SJSA1 (cell line): Measurements from ENCODE around the gene GRXCR2. TPM values are rescaled to one million over a fixed set of nuclear protein-coding genes. Genes with fewer than 3 reads are reported as not detected.

Source experiments
- DNase-seq, 2 experiments: peaks; one replicate each; pipeline ENCODE4 v3.0.0-alpha.2; 2015 to 2020; ENCODE audit warnings: low spot score in 2 of 2, low read depth in 1 of 2
- H3K27ac ChIP-seq: fragments of 250-450 bp; sonication (Bioruptor Pico); 2 replicates; pipeline ENCODE4 v1.5.1; 2020; ENCODE audit warnings: mild to moderate bottlenecking, moderate library complexity
- H3K27me3 ChIP-seq: fragments of 250-450 bp; sonication (Bioruptor Pico); replicated peaks from 2 replicates; pipeline ENCODE4 v1.5.1; 2020; ENCODE audit warnings: mild to moderate bottlenecking, moderate library complexity
- H3K36me3 ChIP-seq: fragments of 250-450 bp; sonication (Bioruptor Pico); 2 replicates; pipeline ENCODE4 v1.5.1; 2020; ENCODE audit warnings: mild to moderate bottlenecking
- H3K4me1 ChIP-seq: fragments of 250-450 bp; sonication (Bioruptor Pico); replicated peaks from 2 replicates; pipeline ENCODE4 v1.6.1; 2021; ENCODE audit warnings: mild to moderate bottlenecking
- H3K4me3 ChIP-seq: fragments of 250-450 bp; sonication (Bioruptor Pico); 2 replicates; pipeline ENCODE4 v1.5.1; 2020; ENCODE audit warnings: mild to moderate bottlenecking
- H3K9me3 ChIP-seq: fragments of 250-450 bp; sonication (Bioruptor Pico); replicated peaks from 2 replicates; pipeline ENCODE4 v1.5.1; 2020; ENCODE audit warnings: mild to moderate bottlenecking
- total RNA-seq: library from RNA; depleted of rRNA; stranded (reverse); fragments of >200 nt; shearing (Covaris generic); gene quantifications from 2 replicates; pipeline ENCODE4 v1.2.3, GENCODE V29; 2014; rRNA removed

The GRXCR2 gene, protein sequence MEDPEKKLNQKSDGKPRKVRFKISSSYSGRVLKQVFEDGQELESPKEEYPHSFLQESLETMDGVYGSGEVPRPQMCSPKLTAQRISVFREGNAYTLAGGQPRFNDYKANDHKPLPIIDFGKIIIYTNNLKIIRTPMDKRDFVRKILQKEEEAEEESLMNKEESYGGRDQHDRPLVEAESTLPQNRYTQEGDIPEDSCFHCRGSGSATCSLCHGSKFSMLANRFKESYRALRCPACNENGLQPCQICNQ
- 0.21 TPM in 1 of 2 replicates, not detected in the other for total RNA-seq

GRCh38 chr5:145872914-145873313 lies at the start of gene GRXCR2:
Gene GRXCR2 (minus strand): TSS chr5:145873014. CDS start chr5:145872968, 46 bp downstream.
- Histone ChIP-seq H3K4me3 (no peak within 1 kb of the TSS), H3K27ac (no peak within 1 kb of the TSS), H3K4me1 (no peaks in the 10 kb centered on the region), H3K9me3 (no peaks in the 10 kb centered on the region; the same call in 1 of the 2 replicates), H3K36me3 (no peaks in the 10 kb centered on the region), H3K27me3 (0 out of 2 replicates have a peak, but pooled peaks cover 4% of the 10 kb centered on the region)
- no peak for DNase-seq

GRCh38 chr5:145922059-145922458 lies 49.2 kb upstream of the GRXCR2 start:
- Histone ChIP-seq H3K9me3 (peaks cover 3% of the 10 kb centered on the region; the same call in 1 of the 2 replicates), H3K36me3 (no peaks in the 10 kb centered on the region), H3K4me1 (peaks cover 35% of the 10 kb centered on the region), H3K27ac (no peak overlapping the region), H3K27me3 (no peaks in the 10 kb centered on the region), H3K4me3 (no peak overlapping the region)
- DNase-seq: no peak

GRCh38 chr5:145921211-145921610 lies 48.4 kb upstream of the GRXCR2 start:
- no peak for DNase-seq
- no peaks in the 10 kb centered on the region for H3K27me3 ChIP-seq
- H3K27ac ChIP-seq: no peak overlapping the region
- peaks cover 33% of the 10 kb centered on the region for H3K4me1 ChIP-seq
- peaks cover 3% of the 10 kb centered on the region; the same call in 1 of the 2 replicates for H3K9me3 ChIP-seq
- no peak overlapping the region for H3K4me3 ChIP-seq
- no peaks in the 10 kb centered on the region for H3K36me3 ChIP-seq

DNA sequence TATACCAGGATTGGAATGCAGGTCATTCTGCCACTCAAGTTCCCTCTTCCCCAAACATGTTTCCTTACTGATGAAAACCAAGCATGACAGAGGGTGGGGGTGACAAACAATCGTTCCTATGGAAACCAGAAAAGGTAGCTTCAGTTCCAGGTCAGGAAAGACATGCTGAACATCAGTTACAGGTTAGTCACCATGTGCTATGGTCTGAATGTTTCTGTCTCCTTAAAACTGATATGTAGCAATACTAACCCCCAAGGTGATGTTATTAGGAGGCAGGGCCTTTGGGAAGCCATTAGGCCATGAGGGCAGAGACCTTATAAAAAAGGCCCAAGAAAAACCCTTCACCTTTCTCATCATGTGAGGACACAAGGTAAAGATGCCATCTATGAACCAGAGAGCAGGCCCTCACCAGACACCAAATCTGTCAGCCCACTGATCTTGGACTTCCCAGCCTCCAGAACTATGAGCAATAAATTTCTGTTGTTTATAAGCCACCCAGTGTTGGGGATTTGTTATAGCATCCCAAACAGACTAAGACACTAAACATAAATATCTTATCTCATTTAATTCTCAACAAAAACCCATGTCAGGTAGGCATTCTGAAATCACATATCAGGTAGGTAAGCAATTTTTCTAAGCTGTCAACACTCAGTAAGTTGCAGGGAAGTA lies 47.9 kb upstream of the GRXCR2 start:
- Histone ChIP-seq H3K36me3 (no peaks in the 10 kb centered on the region), H3K9me3 (peaks cover 3% of the 10 kb centered on the region; the same call in 1 of the 2 replicates), H3K4me1 (peaks cover 28% of the 10 kb centered on the region), H3K27ac (no peak overlapping the region), H3K4me3 (no peak overlapping the region), H3K27me3 (no peaks in the 10 kb centered on the region)
- no peak for DNase-seq

DNA sequence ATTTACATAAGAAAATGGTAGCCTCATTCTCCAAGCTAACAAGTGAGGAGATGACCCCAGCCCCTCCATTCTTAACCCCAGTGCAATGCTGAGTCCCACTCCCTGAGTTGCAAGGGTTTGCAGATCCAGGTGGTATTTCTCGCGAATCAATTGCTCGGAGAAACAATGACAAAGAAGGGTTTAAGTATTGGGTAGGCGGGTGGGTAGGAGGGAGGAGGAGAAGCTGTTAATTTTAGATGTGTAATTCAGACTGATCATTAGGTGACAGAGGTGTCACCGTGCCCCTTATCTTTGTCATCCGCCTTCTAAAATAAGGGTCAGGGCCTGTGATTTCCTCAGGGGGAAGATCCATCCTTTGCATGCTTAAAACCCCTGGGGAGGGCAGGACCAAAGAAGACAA lies 46.6 kb upstream of the GRXCR2 start:
- no peak overlapping the region for H3K4me3 ChIP-seq
- peaks cover 16% of the 10 kb centered on the region for H3K4me1 ChIP-seq
- H3K27me3 ChIP-seq: no peaks in the 10 kb centered on the region
- peaks cover 3% of the 10 kb centered on the region; the same call in 1 of the 2 replicates for H3K9me3 ChIP-seq
- H3K36me3 ChIP-seq: no peaks in the 10 kb centered on the region
- no peak overlapping the region for H3K27ac ChIP-seq
- DNase-seq: no peak

- H3K9me3 ChIP-seq: peaks cover 3% of the 10 kb centered on the region; the same call in 1 of the 2 replicates
- no peak overlapping the region for H3K4me3 ChIP-seq
- H3K27ac ChIP-seq: no peak overlapping the region
- no peaks in the 10 kb centered on the region for H3K27me3 ChIP-seq
- H3K36me3 ChIP-seq: no peaks in the 10 kb centered on the region
- DNase-seq: no peak
- H3K4me1 ChIP-seq: peaks cover 6% of the 10 kb centered on the region; the same call in 1 of the 2 replicates
Measured at GRCh38 chr5:145918397-145918796, 45.6 kb upstream of the GRXCR2 start.

DNA sequence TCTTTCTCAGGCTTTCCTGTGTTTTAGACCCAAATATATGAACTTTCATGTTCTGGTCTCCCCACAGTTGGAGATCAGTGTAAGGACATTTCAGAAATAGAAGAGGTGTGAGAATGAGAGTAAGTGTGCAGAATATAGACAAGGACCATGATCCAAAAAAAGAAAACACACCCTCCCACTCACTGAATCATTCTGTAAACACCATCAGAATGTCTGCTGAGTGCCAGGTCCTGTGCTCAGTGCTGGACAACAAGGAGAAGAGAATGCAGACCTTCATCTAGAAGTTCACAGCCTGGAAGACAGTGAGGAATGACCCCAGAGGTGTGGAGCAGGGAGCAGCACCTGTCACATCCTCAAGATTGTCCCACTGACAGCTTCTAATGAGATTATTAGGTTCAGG lies 44.5 kb upstream of the GRXCR2 start:
- H3K27me3 ChIP-seq: no peaks in the 10 kb centered on the region
- H3K27ac ChIP-seq: no peak overlapping the region
- no peaks in the 10 kb centered on the region for H3K36me3 ChIP-seq
- no peak for DNase-seq
- H3K9me3 ChIP-seq: peaks cover 3% of the 10 kb centered on the region; the same call in 1 of the 2 replicates
- H3K4me3 ChIP-seq: no peak overlapping the region
- H3K4me1 ChIP-seq: peaks cover 12% of the 10 kb centered on the region

GRCh38 chr5:145915970-145916638 lies 43.3 kb upstream of the GRXCR2 start:
- no peak overlapping the region for H3K4me3 ChIP-seq
- H3K27ac ChIP-seq: no peak overlapping the region
- H3K27me3 ChIP-seq: no peaks in the 10 kb centered on the region
- H3K9me3 ChIP-seq: peaks cover 3% of the 10 kb centered on the region; the same call in 1 of the 2 replicates
- no peaks in the 10 kb centered on the region for H3K36me3 ChIP-seq
- no peak for DNase-seq
- peaks cover 17% of the 10 kb centered on the region for H3K4me1 ChIP-seq

- Histone ChIP-seq H3K27me3 (no peaks in the 10 kb centered on the region), H3K9me3 (no peaks in the 10 kb centered on the region), H3K4me3 (no peak overlapping the region), H3K27ac (no peak overlapping the region), H3K36me3 (no peaks in the 10 kb centered on the region), H3K4me1 (peaks cover 17% of the 10 kb centered on the region)
- DNase-seq: no peak
Measured at GRCh38 chr5:145913701-145914100, 40.9 kb upstream of the GRXCR2 start.

DNA sequence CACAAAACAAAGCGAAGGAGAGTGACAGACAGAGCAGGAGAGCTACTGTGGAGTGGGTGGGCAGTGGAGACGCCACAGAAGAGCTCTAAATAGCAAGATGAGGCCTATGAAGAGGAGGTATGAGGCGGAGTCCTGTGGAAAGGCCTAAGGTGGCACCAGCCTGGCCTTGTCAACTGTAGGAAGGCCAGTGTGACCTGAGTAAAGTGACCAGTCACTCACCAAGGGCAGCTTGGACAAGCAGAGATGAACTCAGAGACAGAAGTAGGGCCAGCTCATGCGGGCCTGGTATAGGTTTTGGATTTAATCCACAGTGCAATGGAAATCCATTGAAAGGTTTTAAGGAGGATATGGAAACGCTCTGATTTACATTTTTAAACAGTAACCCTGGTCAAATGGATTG lies 39.8 kb upstream of the GRXCR2 start:
- no peaks in the 10 kb centered on the region for H3K9me3 ChIP-seq
- no peak overlapping the region for H3K27ac ChIP-seq
- no peaks in the 10 kb centered on the region for H3K27me3 ChIP-seq
- H3K4me3 ChIP-seq: no peak overlapping the region
- peaks cover 17% of the 10 kb centered on the region for H3K4me1 ChIP-seq
- DNase-seq: no peak
- H3K36me3 ChIP-seq: no peaks in the 10 kb centered on the region

GRCh38 chr5:145912019-145912418 lies 39.2 kb upstream of the GRXCR2 start:
- Histone ChIP-seq H3K4me1 (peaks cover 12% of the 10 kb centered on the region), H3K27me3 (no peaks in the 10 kb centered on the region), H3K4me3 (no peak overlapping the region), H3K9me3 (no peaks in the 10 kb centered on the region), H3K27ac (no peak overlapping the region), H3K36me3 (no peaks in the 10 kb centered on the region)
- no peak for DNase-seq

- no peak for DNase-seq
- Histone ChIP-seq H3K27ac (no peak overlapping the region), H3K9me3 (no peaks in the 10 kb centered on the region), H3K4me3 (no peak overlapping the region), H3K27me3 (no peaks in the 10 kb centered on the region), H3K36me3 (no peaks in the 10 kb centered on the region), H3K4me1 (peaks cover 12% of the 10 kb centered on the region)
Measured at GRCh38 chr5:145911164-145911563, 38.4 kb upstream of the GRXCR2 start.

DNA sequence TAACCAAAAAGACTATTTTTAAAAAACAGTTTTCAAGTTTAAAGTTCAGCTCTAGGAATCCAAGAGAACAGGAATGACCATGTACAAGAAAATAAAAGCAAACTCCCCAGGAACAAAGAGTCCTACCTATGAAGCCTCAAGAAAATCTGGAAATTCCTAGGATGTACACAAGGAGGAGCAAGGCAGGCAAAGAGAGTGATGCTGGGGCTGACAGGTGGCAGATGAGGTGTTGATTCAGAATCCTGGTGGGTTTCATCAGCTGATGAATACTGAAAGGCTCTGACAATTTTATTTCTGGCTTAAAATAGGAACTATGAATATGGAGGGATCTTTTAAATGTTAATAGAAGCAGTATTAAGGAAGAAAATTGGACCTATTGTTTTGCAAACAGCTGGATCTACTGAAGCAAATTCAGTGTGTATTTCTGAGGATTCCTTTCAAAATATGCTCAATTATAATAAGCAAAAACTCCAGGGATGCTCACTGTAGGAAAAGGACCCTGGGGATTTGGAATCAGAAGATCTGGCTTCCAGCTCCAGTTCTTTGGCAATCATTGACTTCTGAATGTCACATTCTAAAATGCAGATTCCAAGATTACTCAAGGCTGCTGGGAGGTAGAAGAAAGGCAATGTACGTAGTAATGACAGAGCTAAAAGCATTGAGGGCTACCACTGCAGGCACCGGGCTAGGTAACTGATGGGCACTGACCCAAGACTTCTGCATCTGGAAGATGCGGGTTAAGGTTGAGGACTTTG lies 35.6 kb upstream of the GRXCR2 start:
- Histone ChIP-seq H3K27ac (no peak overlapping the region), H3K4me3 (no peak overlapping the region), H3K36me3 (no peaks in the 10 kb centered on the region), H3K4me1 (peaks cover 20% of the 10 kb centered on the region), H3K9me3 (no peaks in the 10 kb centered on the region), H3K27me3 (no peaks in the 10 kb centered on the region)
- DNase-seq: no peak
